ENCODE data around the gene GPR78. TPM values are rescaled to one million over a fixed set of nuclear protein-coding genes. Genes with fewer than 3 reads are reported as not detected.
"Not testable (repeated sequence)": the region's sequence is repeated elsewhere in the genome, so short reads cannot be mapped to it uniquely, and the experiment has no call there.

GPR78 gene
- total RNA-seq, 1 experiment from 2014 or later, result not detected

GRCh38 chr4:8558080-8558960 lies 21.9 kb upstream of the GPR78 start:
- in situ Hi-C loops (cut with HindIII; ENCODE audit: low sequenced_read_pairs), result no loop called here
- no peak for DNase-seq (ENCODE audit: low spot score)

- in situ Hi-C loops (cut with HindIII; ENCODE audit: low sequenced_read_pairs), result no loop called here
- DNase-seq (ENCODE audit: low spot score), result no peak
Observed at GRCh38 chr4:8559011-8559410, 21.2 kb upstream of the GPR78 start.

GRCh38 chr4:8559524-8560264 lies 20.5 kb upstream of the GPR78 start:
- in situ Hi-C loops (cut with HindIII; ENCODE audit: low sequenced_read_pairs), result no loop called here
- no peak for DNase-seq (ENCODE audit: low spot score)

GRCh38 chr4:8560265-8561047 lies 19.7 kb upstream of the GPR78 start:
- DNase-seq (ENCODE audit: low spot score), result no peak
- in situ Hi-C loops (cut with HindIII; ENCODE audit: low sequenced_read_pairs), result no loop called here

GRCh38 chr4:8564595-8564994 lies 15.6 kb upstream of the GPR78 start:
- DNase-seq (ENCODE audit: low spot score), result no peak
- in situ Hi-C loops (cut with HindIII; ENCODE audit: low sequenced_read_pairs), result no loop called here

- no peak for DNase-seq (ENCODE audit: low spot score)
- in situ Hi-C loops (cut with HindIII; ENCODE audit: low sequenced_read_pairs), result no loop called here
Observed at GRCh38 chr4:8568068-8568668, 12.0 kb upstream of the GPR78 start.

GRCh38 chr4:8570201-8570600 lies 10.0 kb upstream of the GPR78 start:
- in situ Hi-C loops (cut with HindIII; ENCODE audit: low sequenced_read_pairs), result no loop called here
- no peak for DNase-seq (ENCODE audit: low spot score)

GRCh38 chr4:8571702-8572685 lies 8.2 kb upstream of the GPR78 start:
- no peak for DNase-seq (ENCODE audit: low spot score)
- in situ Hi-C loops (cut with HindIII; ENCODE audit: low sequenced_read_pairs), result no loop called here

GRCh38 chr4:8573266-8573665 lies 6.9 kb upstream of the GPR78 start:
- DNase-seq (ENCODE audit: low spot score), result no peak
- in situ Hi-C loops (cut with HindIII; ENCODE audit: low sequenced_read_pairs), result no loop called here

- DNase-seq (ENCODE audit: low spot score), result no peak
- in situ Hi-C loops (cut with HindIII; ENCODE audit: low sequenced_read_pairs), result no loop called here
Observed at GRCh38 chr4:8574796-8575370, 5.3 kb upstream of the GPR78 start.

- DNase-seq (ENCODE audit: low spot score), result no peak
- in situ Hi-C loops (cut with HindIII; ENCODE audit: low sequenced_read_pairs), result no loop called here
Observed at GRCh38 chr4:8575457-8575856, 4.7 kb upstream of the GPR78 start.

- not testable (repeated sequence) for DNase-seq (ENCODE audit: low spot score)
Observed at GRCh38 chr4:8576591-8576990, 3.6 kb upstream of the GPR78 start.

GRCh38 chr4:8577046-8577445 lies 3.1 kb upstream of the GPR78 start:
- in situ Hi-C loops (cut with HindIII; ENCODE audit: low sequenced_read_pairs), result no loop called here
- no peak for DNase-seq (ENCODE audit: low spot score)

More at GRCh38 chr4:8576591-8576990, 3.6 kb upstream of the GPR78 start:
- in situ Hi-C loops (cut with HindIII; ENCODE audit: low sequenced_read_pairs), result not testable (repeated sequence)

GRCh38 chr4:8577972-8578371 lies 2.2 kb upstream of the GPR78 start:
- no peak for DNase-seq (ENCODE audit: low spot score)
- in situ Hi-C loops (cut with HindIII; ENCODE audit: low sequenced_read_pairs), result no loop called here

GRCh38 chr4:8578717-8579116 lies 1.5 kb upstream of the GPR78 start:
- DNase-seq (ENCODE audit: low spot score), result no peak
- in situ Hi-C loops (cut with HindIII; ENCODE audit: low sequenced_read_pairs), result no loop called here

- in situ Hi-C loops (cut with HindIII; ENCODE audit: low sequenced_read_pairs), result no loop called here
- DNase-seq (ENCODE audit: low spot score), result no peak
Observed at GRCh38 chr4:8579526-8580320, 469 bp upstream of the GPR78 start.

Data from G401 (cell line).